Activated naive CD4-positive, alpha-beta T cell treated with Interleukin-2 at 50 U/mL for 16 hours (primary cell): ENCODE results near the gene MVK.
"Not testable (repeated sequence)": the region's sequence is repeated elsewhere in the genome, so short reads cannot be mapped to it uniquely, and the experiment has no call there.

Source experiments
- DNase-seq: peaks from one replicate; pipeline ENCODE4 v3.0.0-alpha.2; 2020

Gene MVK

DNA sequence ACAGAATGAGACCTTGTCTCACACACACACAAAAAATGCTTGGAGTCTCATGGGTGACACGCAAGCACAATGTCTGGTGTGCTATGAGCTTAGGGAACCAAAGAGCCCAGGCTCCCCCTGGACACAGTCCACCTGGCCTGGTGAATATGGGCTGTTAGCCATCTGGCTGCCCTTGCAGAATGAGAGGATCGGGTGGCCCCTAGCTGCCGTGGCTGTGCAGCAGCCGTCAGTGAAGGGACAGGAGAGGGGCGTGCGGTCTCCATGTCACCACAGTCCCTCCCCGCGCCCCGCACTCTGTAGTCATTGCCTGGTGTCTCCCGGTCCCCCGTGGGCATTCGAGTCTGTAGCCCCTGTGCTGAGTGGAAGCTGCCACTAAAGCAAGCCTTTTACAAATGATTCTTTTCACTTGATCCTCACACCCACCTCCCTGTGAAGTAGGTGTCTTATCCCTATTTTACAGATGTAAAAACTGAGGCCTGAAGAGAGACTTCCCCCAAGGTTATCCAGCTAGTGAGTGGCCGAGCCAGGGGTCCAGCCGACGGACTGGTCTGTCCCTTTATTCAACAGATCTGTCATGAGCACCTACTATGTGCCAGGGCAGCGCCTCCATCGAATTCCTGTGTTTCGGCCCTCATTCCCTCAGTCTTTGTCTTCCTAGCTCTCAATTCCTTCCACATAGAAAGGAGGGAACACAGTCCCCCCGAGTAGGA, 18.8 kb downstream of the MVK start:
- no peak for DNase-seq

GRCh38 chr12:109592905-109593272, 19.3 kb downstream of the MVK start:
- DNase-seq: no peak

GRCh38 chr12:109594556-109595317, 21.1 kb downstream of the MVK start:
- no peak for DNase-seq

- peak; percentile 12 for DNase-seq
Measured at GRCh38 chr12:109595321-109595902, 21.8 kb downstream of the MVK start.

GRCh38 chr12:109596418-109597244, 23.0 kb downstream of the MVK start:
- DNase-seq: no peak

DNA sequence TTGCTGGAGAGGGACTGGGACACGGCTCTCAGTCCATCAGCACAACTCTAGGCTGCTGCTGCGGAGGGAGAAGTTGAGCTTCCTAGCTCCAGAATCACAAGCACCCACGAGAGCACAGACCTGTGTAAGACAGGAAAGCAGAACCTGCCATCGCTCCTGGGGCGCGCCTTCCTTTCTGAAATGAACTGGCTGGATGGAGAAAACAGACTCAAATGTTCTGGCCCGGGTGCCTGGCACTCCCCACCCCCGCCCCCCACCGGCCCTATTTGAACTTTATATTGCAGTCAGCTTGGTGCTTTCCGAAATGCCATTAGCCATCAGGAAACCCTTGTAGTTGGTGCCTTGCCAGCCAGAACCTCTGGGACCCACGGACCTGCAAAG, 23.8 kb downstream of the MVK start:
- no peak for DNase-seq

GRCh38 chr12:109597795-109598427, 24.3 kb downstream of the MVK start:
- peak; percentile 63 for DNase-seq

DNA sequence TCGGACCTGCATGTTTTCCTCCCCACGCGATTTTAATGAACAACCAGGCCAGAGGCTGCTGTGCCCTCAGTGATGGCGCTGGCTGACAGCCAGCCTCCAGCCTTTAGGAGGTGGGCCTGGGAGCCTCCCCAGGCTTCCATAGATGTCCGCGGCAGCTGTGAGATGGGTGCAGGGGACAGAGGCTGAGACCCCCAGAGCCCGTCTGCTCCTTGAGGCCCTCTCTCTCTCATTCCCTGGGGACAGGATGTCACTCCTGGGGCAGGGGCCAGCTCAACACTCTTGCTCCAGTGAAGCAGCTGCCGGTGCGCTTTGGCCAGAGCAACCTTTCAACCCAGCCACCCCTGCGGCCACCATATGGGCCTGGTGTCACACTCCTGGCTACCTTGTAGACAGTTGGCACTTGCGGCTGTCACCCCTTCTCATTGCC, 24.8 kb downstream of the MVK start:
- DNase-seq: no peak

GRCh38 chr12:109599087-109599486, 25.5 kb downstream of the MVK start:
- DNase-seq: no peak

- no peak for DNase-seq
Measured at GRCh38 chr12:109600481-109600880, 26.9 kb downstream of the MVK start.

- DNase-seq: no peak
Measured at GRCh38 chr12:109600995-109601394, 27.4 kb downstream of the MVK start.

DNA sequence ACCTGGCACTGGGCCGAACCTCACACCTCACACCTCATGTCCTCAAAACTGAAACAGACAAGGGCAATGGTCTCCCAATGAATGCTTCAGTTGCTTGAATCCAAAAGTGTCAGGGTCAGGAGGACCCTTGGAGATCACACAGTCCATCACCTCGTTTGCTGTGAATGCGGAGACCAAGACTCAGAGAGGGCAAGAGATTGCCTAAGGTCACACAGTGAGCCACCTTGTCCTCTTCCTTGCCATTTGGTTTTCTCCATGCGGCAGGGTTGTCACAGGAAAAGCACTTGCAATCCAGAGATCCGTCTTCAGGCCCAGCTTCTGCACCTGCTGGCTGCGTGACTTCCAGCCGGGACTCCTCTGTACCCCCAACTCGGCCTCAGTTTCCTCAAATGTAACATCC, 28.0 kb downstream of the MVK start:
- DNase-seq: no peak

DNA sequence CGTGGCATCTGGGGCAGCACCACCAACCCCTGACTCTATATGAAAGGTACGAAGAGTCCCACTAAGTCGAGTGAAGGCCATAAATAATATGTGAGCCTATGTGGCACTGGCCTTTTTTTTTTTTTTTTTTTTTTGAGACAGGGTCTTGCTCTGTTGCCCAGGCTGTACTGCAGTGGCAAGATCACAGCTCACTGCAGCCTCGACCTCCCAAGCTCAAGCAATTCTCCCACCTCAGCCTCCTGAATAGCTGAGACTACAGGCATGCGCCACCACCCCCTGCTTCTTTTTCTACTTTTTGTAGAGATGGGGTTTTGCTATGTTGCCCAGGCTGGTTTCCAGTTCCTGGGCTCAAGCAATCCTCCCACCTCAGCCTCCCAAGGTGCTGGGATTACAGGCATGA, 28.5 kb downstream of the MVK start:
- DNase-seq: not testable (repeated sequence)

- no peak for DNase-seq
Measured at GRCh38 chr12:109604132-109604585, 30.6 kb downstream of the MVK start.

GRCh38 chr12:109605016-109605415, 31.4 kb downstream of the MVK start:
- DNase-seq: no peak

DNA sequence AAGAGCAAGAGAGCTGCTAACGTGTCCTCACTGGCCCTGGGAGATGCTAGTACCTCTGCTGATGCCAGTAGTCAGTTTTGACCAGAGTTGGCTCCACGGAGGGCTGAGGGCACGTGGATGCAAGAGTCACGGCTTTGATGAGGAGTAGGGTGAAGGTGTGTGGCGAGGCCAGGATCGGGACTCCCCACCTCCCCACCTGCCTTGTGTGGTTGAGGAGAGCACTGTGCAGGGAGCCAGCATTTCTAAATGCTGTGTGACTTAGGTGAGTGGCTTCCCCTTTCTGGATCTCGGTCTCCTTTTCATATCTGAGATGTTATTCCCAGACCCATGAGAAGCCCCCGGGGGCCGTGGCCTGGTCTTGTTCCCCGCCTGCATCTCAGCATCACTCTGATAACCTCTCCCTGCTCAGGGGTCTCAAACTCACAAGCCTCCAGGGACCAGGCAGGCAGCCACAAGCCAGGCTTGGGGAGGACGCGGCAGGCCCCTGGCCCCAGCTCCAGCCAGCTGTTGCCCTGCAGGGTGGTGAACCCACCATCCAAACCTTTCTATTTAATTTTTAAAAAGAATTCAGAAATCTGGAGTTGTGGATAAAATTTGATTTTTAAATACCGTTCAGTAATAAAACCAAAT, 32.1 kb downstream of the MVK start:
- DNase-seq: no peak

- DNase-seq: no peak
Measured at GRCh38 chr12:109606320-109607028, 32.9 kb downstream of the MVK start.

GRCh38 chr12:109607618-109608017, 34.0 kb downstream of the MVK start:
- no peak for DNase-seq

DNA sequence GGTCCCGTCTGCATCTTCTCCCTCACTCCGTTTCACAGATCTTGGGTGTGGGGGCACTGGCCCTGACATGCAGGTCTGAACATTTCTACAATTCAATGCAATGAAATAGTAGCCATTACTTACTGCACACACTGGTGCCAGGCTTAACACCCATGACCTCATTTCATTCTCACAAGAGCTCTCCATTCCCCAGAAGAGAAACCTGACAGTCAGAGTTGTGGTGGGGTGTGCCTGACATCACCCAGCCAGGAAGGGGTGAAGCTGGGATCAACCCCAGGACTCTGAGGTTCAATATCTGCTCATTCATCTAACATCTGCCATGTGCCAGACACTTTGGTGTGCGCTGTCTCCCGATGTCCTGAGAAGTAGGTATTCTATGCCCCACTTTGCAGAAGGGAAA, 34.7 kb downstream of the MVK start:
- no peak for DNase-seq

DNA sequence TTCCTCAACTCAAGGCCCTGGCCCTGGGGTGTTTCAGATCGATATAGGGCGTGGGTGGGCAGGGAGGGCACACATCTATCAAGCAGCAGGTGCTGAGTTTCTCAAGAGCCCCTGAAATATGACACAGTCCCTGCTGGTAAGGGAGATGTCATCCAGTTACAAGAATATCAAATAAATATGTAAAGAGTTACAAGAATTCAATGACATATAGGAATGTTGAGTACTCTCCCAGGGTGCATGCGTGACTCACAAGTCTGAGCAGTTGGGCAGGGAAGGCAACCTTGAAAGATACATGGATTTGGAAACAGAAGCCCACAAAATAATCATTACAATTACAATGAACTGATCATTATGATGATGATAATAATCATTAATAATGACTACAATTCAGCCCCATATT, 35.2 kb downstream of the MVK start:
- no peak for DNase-seq

GRCh38 chr12:109609342-109609741, 35.7 kb downstream of the MVK start:
- no peak for DNase-seq

DNA sequence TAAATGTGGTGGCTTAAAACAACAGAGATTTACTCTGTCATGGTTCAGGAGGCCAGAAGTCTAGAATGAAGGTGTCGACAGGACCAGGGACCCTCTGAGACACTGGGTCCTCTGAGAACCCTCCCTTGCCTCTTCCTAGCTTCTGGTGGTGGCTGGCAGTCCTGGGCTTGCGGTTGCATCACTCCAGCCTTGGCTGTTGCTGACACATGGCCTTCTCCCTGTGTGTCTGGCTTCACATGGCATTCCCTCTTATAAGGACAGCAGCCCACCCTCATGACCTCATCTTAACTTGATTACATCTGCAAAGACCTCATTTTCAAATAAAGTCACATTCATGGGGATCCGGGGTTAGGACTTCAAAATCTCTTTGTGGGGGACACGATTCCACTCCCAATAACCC, 36.9 kb downstream of the MVK start:
- no peak for DNase-seq
